Fibroblast of lung (primary cell): Measurements from ENCODE around the gene PIK3C2B. TPM values are rescaled to one million over a fixed set of nuclear protein-coding genes. Genes with fewer than 3 reads are reported as not detected.
A peak's percentile ranks its signal among the peaks of the same experiment; 100 is the strongest.

Source experiments
- DNase-seq, 2 donors: peaks; one replicate each; pipeline versions ENCODE4 v3.0.0 to v3.0.0-alpha.2; 2010; ENCODE audit warnings: low read depth in 2 of 2
- H2AFZ ChIP-seq: 2 replicates; pipeline ENCODE4 v1.5.1; 2012; ENCODE audit warnings: low read length, control low read depth, inconsistent platforms
- H3K27ac ChIP-seq: 2 replicates; pipeline ENCODE4 v1.5.1; 2011; ENCODE audit warnings: low read length, control low read depth; ENCODE audit not compliant: insufficient read depth
- H3K27me3 ChIP-seq: 2 replicates; pipeline ENCODE4 v1.5.1; 2011; ENCODE audit warnings: mild to moderate bottlenecking, low read length; ENCODE audit not compliant: control insufficient read depth, insufficient read depth
- H3K36me3 ChIP-seq: 2 replicates; pipeline ENCODE4 v1.5.1; 2011; ENCODE audit warnings: low read length; ENCODE audit not compliant: control insufficient read depth, insufficient read depth
- H3K4me1 ChIP-seq: 2 replicates; pipeline ENCODE4 v1.5.1; 2011; ENCODE audit warnings: low read length; ENCODE audit not compliant: control insufficient read depth, insufficient read depth; ENCODE audit errors: extremely low read depth
- H3K4me2 ChIP-seq: 2 replicates; pipeline ENCODE4 v1.5.1; 2011; ENCODE audit warnings: low read length, control low read depth; ENCODE audit not compliant: insufficient read depth; ENCODE audit errors: extremely low read depth
- H3K4me3 ChIP-seq, 4 experiments: fragments of 200-600 bp in 1 of 4; sonication (generic) in 1 of 4; replicated peaks in 1 of 4; 2 replicates each; pipeline ENCODE4 v1.5.1; 2011 to 2016; ENCODE audit warnings: low read length in 4 of 4, low read depth in 3 of 4, mild to moderate bottlenecking in 3 of 4, control low read depth in 2 of 4, inconsistent platforms in 1 of 4, mixed read lengths in 1 of 4; ENCODE audit not compliant: insufficient read depth in 1 of 4; ENCODE audit errors: control extremely low read depth in 1 of 4
- H3K79me2 ChIP-seq: 2 replicates; pipeline ENCODE4 v1.5.1; 2012; ENCODE audit warnings: mild to moderate bottlenecking, low read length, inconsistent platforms; ENCODE audit not compliant: control insufficient read depth, insufficient read depth
- H3K9ac ChIP-seq: 2 replicates; pipeline ENCODE4 v1.5.1; 2011; ENCODE audit warnings: mild to moderate bottlenecking, low read length, control low read depth; ENCODE audit not compliant: insufficient read depth
- H3K9me3 ChIP-seq: 2 replicates; pipeline ENCODE4 v1.5.1; 2012; ENCODE audit warnings: low read depth, low read length; ENCODE audit not compliant: control insufficient read depth, insufficient read depth
- H4K20me1 ChIP-seq: 2 replicates; pipeline ENCODE4 v1.5.1; 2011; ENCODE audit warnings: low read length; ENCODE audit not compliant: control insufficient read depth, insufficient read depth; ENCODE audit errors: extremely low read depth
- EZH2 ChIP-seq: IDR thresholded peaks from 2 replicates; pipeline ENCODE4 v1.5.1; 2012; ENCODE audit warnings: low read length, control low read depth, mild to moderate bottlenecking; ENCODE audit errors: missing control alignments
- polyA plus RNA-seq, 2 donors: library from polyadenylated mRNA; depleted of rRNA in 1 of 2; stranded (reverse) in 1 of 2; unstranded in 1 of 2; fragments of >200 nt; gene quantifications; 2 replicates each; pipeline ENCODE4 v1.2.1, GENCODE V29; 2011 to 2012; ENCODE audit warnings: missing spikeins in 1 of 2
- total RNA-seq: library from RNA; depleted of rRNA; stranded (reverse); fragments of >200 nt; gene quantifications from 2 replicates; pipeline ENCODE4 v1.2.1, GENCODE V29; 2014
- TF ChIP-seq, protein P1 (sequence below), 2 donors: IDR thresholded peaks in 1 of 2; conservative IDR thresholded peaks in 1 of 2; 1 replicate in 1 of 2; 2 replicates in 1 of 2; pipeline ENCODE4 v1.5.1; 2011 to 2012; ENCODE audit warnings: low read length in 2 of 2, control low read depth in 1 of 2, inconsistent platforms in 1 of 2, low read depth in 1 of 2, mild to moderate bottlenecking in 1 of 2

The PIK3C2B gene
- total and polyA plus RNA-seq, 2 donors (not counting 1 experiment from before 2014, with no cell fraction given) = 2.4 to 2.5 TPM

DNA sequence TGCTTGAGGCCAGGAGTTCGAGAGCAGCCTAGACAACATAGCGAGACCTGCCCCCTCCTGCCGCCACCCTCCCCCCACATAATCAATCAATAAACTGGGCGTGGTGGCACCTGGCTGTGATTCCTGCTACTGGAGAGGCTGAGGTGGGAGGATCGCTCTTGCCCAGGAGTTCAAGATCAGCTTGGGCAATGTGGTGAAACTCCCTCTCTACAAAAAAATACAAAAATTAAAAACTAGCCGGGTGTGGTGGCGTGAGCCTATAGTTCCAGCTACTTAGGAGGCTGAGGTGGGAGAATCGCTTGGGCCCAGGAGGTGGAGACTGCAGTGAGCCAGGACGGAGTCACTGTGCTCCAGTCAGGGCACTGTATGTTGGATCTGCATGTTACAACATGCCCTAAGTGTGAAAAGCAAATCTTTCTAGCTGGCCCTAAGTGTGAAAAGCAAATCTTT, 14.6 kb upstream of the PIK3C2B start:
- no peak overlapping the region for H3K9ac ChIP-seq
- no peaks in the 10 kb centered on the region for H3K27me3 ChIP-seq
- H3K4me2 ChIP-seq = no peak overlapping the region
- H3K27ac ChIP-seq = no peak overlapping the region
- no peak for TF ChIP-seq EZH2
- TF ChIP-seq, protein P1, sequence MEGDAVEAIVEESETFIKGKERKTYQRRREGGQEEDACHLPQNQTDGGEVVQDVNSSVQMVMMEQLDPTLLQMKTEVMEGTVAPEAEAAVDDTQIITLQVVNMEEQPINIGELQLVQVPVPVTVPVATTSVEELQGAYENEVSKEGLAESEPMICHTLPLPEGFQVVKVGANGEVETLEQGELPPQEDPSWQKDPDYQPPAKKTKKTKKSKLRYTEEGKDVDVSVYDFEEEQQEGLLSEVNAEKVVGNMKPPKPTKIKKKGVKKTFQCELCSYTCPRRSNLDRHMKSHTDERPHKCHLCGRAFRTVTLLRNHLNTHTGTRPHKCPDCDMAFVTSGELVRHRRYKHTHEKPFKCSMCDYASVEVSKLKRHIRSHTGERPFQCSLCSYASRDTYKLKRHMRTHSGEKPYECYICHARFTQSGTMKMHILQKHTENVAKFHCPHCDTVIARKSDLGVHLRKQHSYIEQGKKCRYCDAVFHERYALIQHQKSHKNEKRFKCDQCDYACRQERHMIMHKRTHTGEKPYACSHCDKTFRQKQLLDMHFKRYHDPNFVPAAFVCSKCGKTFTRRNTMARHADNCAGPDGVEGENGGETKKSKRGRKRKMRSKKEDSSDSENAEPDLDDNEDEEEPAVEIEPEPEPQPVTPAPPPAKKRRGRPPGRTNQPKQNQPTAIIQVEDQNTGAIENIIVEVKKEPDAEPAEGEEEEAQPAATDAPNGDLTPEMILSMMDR (conservative IDR thresholded peaks at IDR 0.05 in 1 of 2, IDR thresholded peaks at IDR 0.05 in 1 of 2; ENCODE audit: low read depth in 1 of 2, low read length in 2 of 2) = no peak
- no peaks in the 10 kb centered on the region for H3K9me3 ChIP-seq
- H3K36me3 ChIP-seq = no peaks in the 10 kb centered on the region
- H2AFZ ChIP-seq = no peak overlapping the region
- H3K79me2 ChIP-seq = no peaks in the 10 kb centered on the region
- peaks cover 4% of the 10 kb centered on the region for H3K4me1 ChIP-seq
- no peaks in the 10 kb centered on the region for H4K20me1 ChIP-seq
- no peak overlapping the region for H3K4me3 ChIP-seq
- no peak for DNase-seq

DNA sequence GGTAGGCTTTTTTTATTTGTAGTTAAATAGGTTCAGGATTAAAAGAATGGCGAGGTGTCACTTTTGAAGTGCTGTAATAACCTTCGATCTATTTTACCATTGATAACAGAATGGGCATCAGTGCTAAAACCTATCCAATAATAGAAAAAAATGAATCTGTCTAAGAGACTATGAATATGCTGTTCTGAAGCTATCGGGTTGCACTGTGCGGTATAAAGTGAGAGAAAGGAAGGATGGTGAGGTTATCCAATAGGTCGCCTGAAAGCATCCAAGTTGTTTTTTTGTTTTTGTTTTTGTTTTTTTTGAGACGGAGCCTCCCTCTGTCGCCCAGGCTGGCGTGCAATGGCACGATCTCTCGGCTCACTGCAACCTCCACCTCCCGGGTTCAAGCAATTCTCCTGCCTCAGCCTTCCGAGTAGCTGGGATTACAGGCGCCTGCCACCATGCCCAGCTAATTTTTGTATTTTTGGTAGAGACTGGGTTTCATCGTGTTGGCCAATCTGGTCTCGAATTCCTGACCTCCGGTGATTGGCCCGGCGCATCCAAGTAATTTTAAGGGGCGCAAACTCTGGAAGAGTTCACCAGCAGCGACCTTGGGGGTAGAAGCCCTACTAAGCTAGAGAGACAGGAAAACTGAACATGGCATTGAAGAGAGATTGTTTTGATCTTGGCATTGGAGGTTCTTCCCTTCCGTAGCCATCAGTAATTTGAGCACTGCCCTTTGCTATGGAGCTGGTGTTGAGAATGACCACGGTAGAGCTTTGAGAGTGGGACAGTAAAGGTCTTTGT, 12.9 kb upstream of the PIK3C2B start:
- Histone ChIP-seq H3K4me2 (peak overlapping the region; percentile 98), H3K4me3 (peak overlapping the region; percentile 57 to 77 (median 62)), H3K9ac (peak overlapping the region; percentile 20), H3K36me3 (no peaks in the 10 kb centered on the region), H3K27ac (peak overlapping the region; percentile 71), H4K20me1 (no peaks in the 10 kb centered on the region), H2AFZ (peak overlapping the region; percentile 99), H3K79me2 (no peaks in the 10 kb centered on the region), H3K4me1 (peaks cover 4% of the 10 kb centered on the region), H3K27me3 (no peaks in the 10 kb centered on the region), H3K9me3 (no peaks in the 10 kb centered on the region)
- TF ChIP-seq EZH2 = no peak
- TF ChIP-seq, protein P1 (conservative IDR thresholded peaks at IDR 0.05 in 1 of 2, IDR thresholded peaks at IDR 0.05 in 1 of 2; ENCODE audit: low read depth in 1 of 2, low read length in 2 of 2) = no peak
- peak; percentile 48 to 60 for DNase-seq

DNA sequence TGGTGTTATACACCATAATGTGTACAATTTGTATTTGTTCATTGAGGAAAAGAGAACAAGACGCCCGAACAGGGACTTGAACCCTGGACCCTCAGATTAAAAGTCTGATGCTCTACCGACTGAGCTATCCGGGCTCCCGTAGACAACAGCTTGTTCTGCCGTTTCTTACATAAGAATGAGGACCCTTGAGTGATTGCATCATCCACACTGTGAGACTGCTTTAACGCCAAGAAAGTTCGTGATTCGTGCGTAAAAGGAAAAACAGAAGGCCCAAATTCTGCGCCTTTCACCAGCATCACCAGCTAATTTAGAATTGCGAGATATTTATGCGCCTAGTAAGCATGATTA, 12.3 kb upstream of the PIK3C2B start:
- no peaks in the 10 kb centered on the region for H4K20me1 ChIP-seq
- TF ChIP-seq, protein P1 (conservative IDR thresholded peaks at IDR 0.05 in 1 of 2, IDR thresholded peaks at IDR 0.05 in 1 of 2; ENCODE audit: low read depth in 1 of 2, low read length in 2 of 2) = no peak
- no peak for TF ChIP-seq EZH2
- H3K27ac ChIP-seq = peak overlapping the region; percentile 71
- no peaks in the 10 kb centered on the region for H3K9me3 ChIP-seq
- H3K9ac ChIP-seq = peak overlapping the region; percentile 20
- H2AFZ ChIP-seq = peak overlapping the region; percentile 99
- no peaks in the 10 kb centered on the region for H3K27me3 ChIP-seq
- peaks cover 4% of the 10 kb centered on the region for H3K4me1 ChIP-seq
- peak overlapping the region; percentile 57 to 77 (median 62) for H3K4me3 ChIP-seq
- no peaks in the 10 kb centered on the region for H3K36me3 ChIP-seq
- no peaks in the 10 kb centered on the region for H3K79me2 ChIP-seq
- H3K4me2 ChIP-seq = peak overlapping the region; percentile 98
- DNase-seq = peak; percentile 84 to 98
